Liver (tissue), 3 donors: ENCODE data around the gene SUSD4.

Experiments used
- EGR1 ChIP-seq, 2 donors: IDR thresholded peaks; 2 replicates each; pipeline ENCODE4 v1.6.1; 2016 to 2018; ENCODE audit warnings: antibody characterized with exemption in 2 of 2, low read depth in 2 of 2
- FOXA1 ChIP-seq: IDR thresholded peaks from 2 replicates; pipeline ENCODE4 v1.6.1; 2016; ENCODE audit warnings: antibody characterized with exemption
- GABPA ChIP-seq, 2 donors: IDR thresholded peaks in 1 of 2; conservative IDR thresholded peaks in 1 of 2; 2 replicates each; pipeline ENCODE4 v1.6.1; 2016; ENCODE audit warnings: antibody characterized with exemption in 2 of 2, mild to moderate bottlenecking in 1 of 2, moderate library complexity in 1 of 2
- HNF4A ChIP-seq, 2 donors: conservative IDR thresholded peaks; 2 replicates each; pipeline ENCODE4 v1.6.1; 2016; ENCODE audit warnings: antibody characterized with exemption in 2 of 2, mild to moderate bottlenecking in 2 of 2
- JUND ChIP-seq, 2 donors: IDR thresholded peaks; 2 replicates each; pipeline ENCODE4 v1.6.1; 2016; ENCODE audit warnings: antibody characterized with exemption in 2 of 2
- NR2F2 ChIP-seq: IDR thresholded peaks from 2 replicates; pipeline ENCODE4 v1.6.1; 2016; ENCODE audit warnings: antibody characterized with exemption
- RAD21 ChIP-seq, 2 donors: IDR thresholded peaks; 2 replicates each; pipeline ENCODE4 v1.6.1; 2016; ENCODE audit warnings: antibody characterized with exemption in 2 of 2, mild to moderate bottlenecking in 2 of 2
- SP1 ChIP-seq: IDR thresholded peaks from 2 replicates; pipeline ENCODE4 v1.6.1; 2018; ENCODE audit warnings: antibody characterized with exemption, mild to moderate bottlenecking
- TAF1 ChIP-seq: conservative IDR thresholded peaks from 2 replicates; pipeline ENCODE4 v1.6.1; 2016; ENCODE audit warnings: antibody characterized with exemption, mild to moderate bottlenecking
- YY1 ChIP-seq: IDR thresholded peaks from 2 replicates; pipeline ENCODE4 v1.6.1; 2016; ENCODE audit warnings: antibody characterized with exemption, mild to moderate bottlenecking
- TF ChIP-seq, protein P1 (sequence below): fragments of 150-350 bp; IDR thresholded peaks from 2 replicates; pipeline ENCODE4 v1.5.1; 2017; ENCODE audit warnings: improper control_type of control experiment, low read depth, low read length; ENCODE audit not compliant: missing input control
- TF ChIP-seq, protein P2 (sequence below): IDR thresholded peaks from 2 replicates; pipeline ENCODE4 v1.6.1; 2016; ENCODE audit warnings: antibody characterized with exemption
- TF ChIP-seq, protein P3 (sequence below): IDR thresholded peaks from 2 replicates; pipeline ENCODE4 v1.6.1; 2016; ENCODE audit warnings: antibody characterized with exemption, mild to moderate bottlenecking
- TF ChIP-seq, protein P4 (sequence below): IDR thresholded peaks from 2 replicates; pipeline ENCODE4 v1.6.1; 2016; ENCODE audit warnings: antibody characterized with exemption
- donor health status: healthy.
- donor health status: healthy.

DNA sequence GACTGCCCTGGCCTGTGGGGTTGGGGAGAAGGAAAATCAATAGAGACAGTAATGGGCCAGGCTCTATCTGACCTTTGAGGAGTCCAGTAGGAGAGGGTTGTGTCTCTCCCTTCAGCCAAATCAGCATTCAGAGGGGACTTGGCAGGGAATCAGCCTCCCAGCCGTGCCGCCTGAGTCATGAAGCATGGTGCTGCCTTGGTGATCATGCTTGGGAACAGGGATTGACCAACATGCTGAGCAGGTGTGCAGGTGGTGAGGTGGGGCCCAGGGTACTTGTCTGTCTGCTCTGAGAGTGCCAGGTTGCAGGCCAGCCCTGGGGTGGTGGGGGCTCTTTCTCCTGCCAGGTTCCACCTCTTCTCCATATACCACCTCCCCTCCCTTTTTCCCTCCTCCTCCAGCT is 162.0 kb downstream of the SUSD4 start:
- TF ChIP-seq, protein P1, sequence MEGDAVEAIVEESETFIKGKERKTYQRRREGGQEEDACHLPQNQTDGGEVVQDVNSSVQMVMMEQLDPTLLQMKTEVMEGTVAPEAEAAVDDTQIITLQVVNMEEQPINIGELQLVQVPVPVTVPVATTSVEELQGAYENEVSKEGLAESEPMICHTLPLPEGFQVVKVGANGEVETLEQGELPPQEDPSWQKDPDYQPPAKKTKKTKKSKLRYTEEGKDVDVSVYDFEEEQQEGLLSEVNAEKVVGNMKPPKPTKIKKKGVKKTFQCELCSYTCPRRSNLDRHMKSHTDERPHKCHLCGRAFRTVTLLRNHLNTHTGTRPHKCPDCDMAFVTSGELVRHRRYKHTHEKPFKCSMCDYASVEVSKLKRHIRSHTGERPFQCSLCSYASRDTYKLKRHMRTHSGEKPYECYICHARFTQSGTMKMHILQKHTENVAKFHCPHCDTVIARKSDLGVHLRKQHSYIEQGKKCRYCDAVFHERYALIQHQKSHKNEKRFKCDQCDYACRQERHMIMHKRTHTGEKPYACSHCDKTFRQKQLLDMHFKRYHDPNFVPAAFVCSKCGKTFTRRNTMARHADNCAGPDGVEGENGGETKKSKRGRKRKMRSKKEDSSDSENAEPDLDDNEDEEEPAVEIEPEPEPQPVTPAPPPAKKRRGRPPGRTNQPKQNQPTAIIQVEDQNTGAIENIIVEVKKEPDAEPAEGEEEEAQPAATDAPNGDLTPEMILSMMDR: no peak
- TF ChIP-seq, protein P2, sequence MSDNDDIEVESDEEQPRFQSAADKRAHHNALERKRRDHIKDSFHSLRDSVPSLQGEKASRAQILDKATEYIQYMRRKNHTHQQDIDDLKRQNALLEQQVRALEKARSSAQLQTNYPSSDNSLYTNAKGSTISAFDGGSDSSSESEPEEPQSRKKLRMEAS: no peak
- TF ChIP-seq GABPA (IDR thresholded peaks at IDR 0.05 in 1 of 2, conservative IDR thresholded peaks at IDR 0.05 in 1 of 2) (no peak), FOXA1 (no peak), EGR1 (IDR thresholded peaks at IDR 0.05; ENCODE audit: low read depth in 2 of 2) (no peak), YY1 (no peak), NR2F2 (no peak), JUND (IDR thresholded peaks at IDR 0.05) (no peak), RAD21 (IDR thresholded peaks at IDR 0.05) (no peak), SP1 (no peak), TAF1 (no peak), HNF4A (conservative IDR thresholded peaks at IDR 0.05) (no peak)
- TF ChIP-seq, protein P3, sequence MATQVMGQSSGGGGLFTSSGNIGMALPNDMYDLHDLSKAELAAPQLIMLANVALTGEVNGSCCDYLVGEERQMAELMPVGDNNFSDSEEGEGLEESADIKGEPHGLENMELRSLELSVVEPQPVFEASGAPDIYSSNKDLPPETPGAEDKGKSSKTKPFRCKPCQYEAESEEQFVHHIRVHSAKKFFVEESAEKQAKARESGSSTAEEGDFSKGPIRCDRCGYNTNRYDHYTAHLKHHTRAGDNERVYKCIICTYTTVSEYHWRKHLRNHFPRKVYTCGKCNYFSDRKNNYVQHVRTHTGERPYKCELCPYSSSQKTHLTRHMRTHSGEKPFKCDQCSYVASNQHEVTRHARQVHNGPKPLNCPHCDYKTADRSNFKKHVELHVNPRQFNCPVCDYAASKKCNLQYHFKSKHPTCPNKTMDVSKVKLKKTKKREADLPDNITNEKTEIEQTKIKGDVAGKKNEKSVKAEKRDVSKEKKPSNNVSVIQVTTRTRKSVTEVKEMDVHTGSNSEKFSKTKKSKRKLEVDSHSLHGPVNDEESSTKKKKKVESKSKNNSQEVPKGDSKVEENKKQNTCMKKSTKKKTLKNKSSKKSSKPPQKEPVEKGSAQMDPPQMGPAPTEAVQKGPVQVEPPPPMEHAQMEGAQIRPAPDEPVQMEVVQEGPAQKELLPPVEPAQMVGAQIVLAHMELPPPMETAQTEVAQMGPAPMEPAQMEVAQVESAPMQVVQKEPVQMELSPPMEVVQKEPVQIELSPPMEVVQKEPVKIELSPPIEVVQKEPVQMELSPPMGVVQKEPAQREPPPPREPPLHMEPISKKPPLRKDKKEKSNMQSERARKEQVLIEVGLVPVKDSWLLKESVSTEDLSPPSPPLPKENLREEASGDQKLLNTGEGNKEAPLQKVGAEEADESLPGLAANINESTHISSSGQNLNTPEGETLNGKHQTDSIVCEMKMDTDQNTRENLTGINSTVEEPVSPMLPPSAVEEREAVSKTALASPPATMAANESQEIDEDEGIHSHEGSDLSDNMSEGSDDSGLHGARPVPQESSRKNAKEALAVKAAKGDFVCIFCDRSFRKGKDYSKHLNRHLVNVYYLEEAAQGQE: no peak
- TF ChIP-seq, protein P4, sequence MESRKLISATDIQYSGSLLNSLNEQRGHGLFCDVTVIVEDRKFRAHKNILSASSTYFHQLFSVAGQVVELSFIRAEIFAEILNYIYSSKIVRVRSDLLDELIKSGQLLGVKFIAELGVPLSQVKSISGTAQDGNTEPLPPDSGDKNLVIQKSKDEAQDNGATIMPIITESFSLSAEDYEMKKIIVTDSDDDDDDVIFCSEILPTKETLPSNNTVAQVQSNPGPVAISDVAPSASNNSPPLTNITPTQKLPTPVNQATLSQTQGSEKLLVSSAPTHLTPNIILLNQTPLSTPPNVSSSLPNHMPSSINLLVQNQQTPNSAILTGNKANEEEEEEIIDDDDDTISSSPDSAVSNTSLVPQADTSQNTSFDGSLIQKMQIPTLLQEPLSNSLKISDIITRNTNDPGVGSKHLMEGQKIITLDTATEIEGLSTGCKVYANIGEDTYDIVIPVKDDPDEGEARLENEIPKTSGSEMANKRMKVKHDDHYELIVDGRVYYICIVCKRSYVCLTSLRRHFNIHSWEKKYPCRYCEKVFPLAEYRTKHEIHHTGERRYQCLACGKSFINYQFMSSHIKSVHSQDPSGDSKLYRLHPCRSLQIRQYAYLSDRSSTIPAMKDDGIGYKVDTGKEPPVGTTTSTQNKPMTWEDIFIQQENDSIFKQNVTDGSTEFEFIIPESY: no peak
